HG02885 (cell line): ENCODE data around the gene PTPRM.

Experiments
- ATAC-seq: cut with Tn5 transposase; IDR thresholded peaks from one replicate; pipeline ENCODE4 v1.9.1; 2021; ENCODE audit warnings: mild to moderate bottlenecking; ENCODE audit not compliant: unreplicated experiment, poor library complexity

The PTPRM gene

GRCh38 chr18:7624697-7625096 is 57.6 kb downstream of the PTPRM start:
- ATAC-seq = no peak

GRCh38 chr18:7626175-7626921 is 59.2 kb downstream of the PTPRM start:
- ATAC-seq = no peak

GRCh38 chr18:7626922-7627440 is 59.9 kb downstream of the PTPRM start:
- no peak for ATAC-seq

- no peak for ATAC-seq
These were observed 62.3 kb downstream of the PTPRM start for GRCh38 chr18:7629416-7629815.

- no peak for ATAC-seq
These were observed 63.8 kb downstream of the PTPRM start for GRCh38 chr18:7630731-7631442.

- no peak for ATAC-seq
These were observed 65.3 kb downstream of the PTPRM start for GRCh38 chr18:7632152-7633098.

GRCh38 chr18:7633171-7633570 is 66.1 kb downstream of the PTPRM start:
- no peak for ATAC-seq

GRCh38 chr18:7635948-7636347 is 68.8 kb downstream of the PTPRM start:
- ATAC-seq = no peak

GRCh38 chr18:7637269-7637668 is 70.2 kb downstream of the PTPRM start:
- no peak for ATAC-seq

- no peak for ATAC-seq
These were observed 71.2 kb downstream of the PTPRM start for GRCh38 chr18:7638321-7638720.

GRCh38 chr18:7641813-7642212 is 74.7 kb downstream of the PTPRM start:
- no peak for ATAC-seq

GRCh38 chr18:7642331-7642890 is 75.3 kb downstream of the PTPRM start:
- ATAC-seq = no peak

- ATAC-seq = no peak
These were observed 78.6 kb downstream of the PTPRM start for GRCh38 chr18:7645756-7646155.

- no peak for ATAC-seq
These were observed 79.2 kb downstream of the PTPRM start for GRCh38 chr18:7646174-7646886.

GRCh38 chr18:7647500-7647899 is 80.4 kb downstream of the PTPRM start:
- ATAC-seq = no peak

- no peak for ATAC-seq
These were observed 89.9 kb downstream of the PTPRM start for GRCh38 chr18:7657050-7657449.

- ATAC-seq = no peak
These were observed 90.8 kb downstream of the PTPRM start for GRCh38 chr18:7657937-7658336.

GRCh38 chr18:7658701-7659100 is 91.6 kb downstream of the PTPRM start:
- ATAC-seq = no peak

GRCh38 chr18:7661207-7661606 is 94.1 kb downstream of the PTPRM start:
- no peak for ATAC-seq

- no peak for ATAC-seq
These were observed 95.8 kb downstream of the PTPRM start for GRCh38 chr18:7662866-7663265.
